GM18505 (cell line): ENCODE measurements around the gene MCTS1.

ENCODE experiments used
- ATAC-seq: cut with Tn5 transposase; IDR thresholded peaks from one replicate; pipeline ENCODE4 v1.9.1; 2021; ENCODE audit not compliant: unreplicated experiment
- POLR2A ChIP-seq: IDR thresholded peaks from 4 replicates; pipeline ENCODE4 v1.6.1; 2011; ENCODE audit warnings: borderline replicate concordance; ENCODE audit not compliant: insufficient read depth, insufficient read length; ENCODE audit errors: extremely low read depth

The MCTS1 gene

GRCh38 chrX:120660637-120661036, 56.7 kb downstream of the MCTS1 start:
- ATAC-seq, result no peak

More at GRCh38 chrX:120660637-120661036, 56.7 kb downstream of the MCTS1 start:
- no peak for TF ChIP-seq POLR2A
